Measurements from ENCODE around the gene P2RY12.
A peak's percentile ranks its signal among the peaks of the same experiment; 100 is the strongest.

The P2RY12 gene

DNA sequence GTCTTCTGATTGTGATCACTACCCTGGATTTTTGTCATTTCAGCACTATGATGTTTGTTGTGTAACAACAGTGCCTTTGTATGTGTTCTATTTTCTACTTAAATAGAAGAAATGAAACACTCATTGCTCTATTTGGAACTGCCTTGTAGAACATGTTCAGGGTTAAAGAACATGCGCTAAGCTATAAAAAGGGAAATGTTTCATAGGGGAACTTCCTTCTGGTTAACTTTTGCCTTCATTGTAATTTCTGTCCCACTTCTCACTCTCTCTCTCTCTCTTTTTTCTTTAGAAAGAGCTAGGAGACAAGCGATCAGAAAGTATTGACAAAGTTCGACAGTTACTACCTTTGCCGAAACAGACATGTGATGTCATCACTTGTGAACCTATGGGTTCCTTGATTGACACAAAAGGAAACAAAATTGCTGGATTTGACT is at the start of gene P2RY12:
Gene P2RY12 (minus strand): TSS at position 13 of the 434 bp plus-strand sequence. CDS start 45,908 bp downstream, outside the sequence.
- FAIRE-seq (no peak), DNase-seq (ENCODE audit: low spot score) (no peak)

DNA sequence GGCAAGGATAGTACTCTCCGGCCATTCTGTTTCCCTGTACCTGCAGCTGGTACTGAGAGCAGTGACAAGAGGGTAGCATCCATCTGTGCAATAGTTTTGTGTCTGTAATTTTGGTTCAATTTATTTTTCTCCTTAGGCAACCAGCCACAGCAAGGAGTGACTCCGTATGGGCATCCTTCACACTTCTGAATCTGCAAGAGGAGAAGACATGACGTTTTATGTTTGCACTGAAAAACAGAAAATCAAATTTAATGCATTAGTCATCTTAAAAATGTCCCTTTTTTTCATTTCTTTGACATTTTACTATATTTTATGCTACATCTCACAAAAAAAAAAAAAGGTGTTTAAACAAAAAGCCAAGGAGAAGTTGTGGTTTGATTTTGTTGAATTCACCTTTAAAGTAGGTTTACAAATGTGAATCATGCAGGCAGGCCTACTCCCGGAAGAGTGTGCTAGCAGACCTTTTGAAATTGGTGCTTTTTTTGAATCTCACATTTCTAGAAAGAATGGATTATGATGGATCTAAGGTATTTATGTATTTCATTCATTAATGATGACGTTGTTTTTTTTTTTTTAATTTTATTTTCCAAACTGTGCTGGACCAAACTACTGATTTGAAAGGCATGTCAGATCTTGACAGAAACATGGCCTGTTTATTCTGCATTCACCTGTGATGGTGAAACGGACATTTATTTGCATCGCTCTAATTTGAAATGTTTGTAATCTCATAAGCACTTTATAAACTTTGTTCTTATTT is 48.2 kb upstream of the P2RY12 start:
- FAIRE-seq (no peak), DNase-seq (ENCODE audit: low spot score) (no peak)

DNA sequence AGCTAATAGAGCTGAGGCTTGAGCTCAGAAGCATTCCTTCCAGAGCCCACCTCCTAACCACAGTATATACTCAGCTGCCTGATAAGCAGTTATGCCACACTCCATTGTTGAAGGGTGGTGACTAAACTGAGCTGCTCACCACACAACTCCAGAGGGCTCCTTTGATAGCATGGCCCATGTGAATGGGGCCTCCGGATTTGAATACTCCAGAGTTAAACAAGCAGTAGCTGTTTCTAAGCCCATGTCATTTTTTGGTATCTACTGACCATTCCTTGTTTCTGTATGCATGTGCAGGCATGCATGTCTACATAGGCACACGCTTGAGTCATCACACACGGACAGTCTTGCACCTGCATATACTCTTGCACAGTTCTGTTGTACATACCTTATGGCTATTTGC is 47.4 kb upstream of the P2RY12 start:
- FAIRE-seq = no peak
- peak; percentile 38 for DNase-seq (ENCODE audit: low spot score)

DNA sequence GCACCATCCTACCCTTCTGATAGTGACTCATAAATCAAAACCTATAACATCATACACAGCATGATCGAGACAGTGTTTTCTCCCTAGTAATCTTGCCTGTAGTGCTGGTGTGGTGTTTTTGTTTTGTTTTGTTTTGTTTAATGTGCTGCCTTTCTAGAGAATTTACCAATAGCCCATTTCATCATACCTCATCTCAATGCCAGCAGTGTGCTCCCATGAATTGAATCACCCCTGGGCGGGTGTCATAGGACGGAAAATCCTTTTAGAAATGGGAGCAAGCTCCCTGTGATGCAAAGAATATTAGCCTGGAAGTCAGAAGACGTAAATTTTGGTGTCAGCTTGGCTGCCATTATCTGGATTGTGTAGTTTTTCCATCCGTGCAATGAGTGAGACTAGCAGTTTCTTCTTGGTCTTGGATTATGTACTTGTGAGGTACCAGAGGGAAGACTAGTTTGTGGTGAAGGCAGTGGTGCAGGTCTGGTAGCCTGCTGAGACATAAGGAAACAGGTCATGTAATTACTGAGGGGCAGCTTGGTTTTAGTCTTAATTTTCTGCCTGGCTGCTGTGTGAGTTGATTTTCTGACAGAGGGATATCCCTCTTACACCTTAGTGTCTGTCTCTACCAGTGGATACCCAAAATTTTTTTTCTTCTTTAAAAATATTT is 46.4 kb upstream of the P2RY12 start:
- DNase-seq (ENCODE audit: low spot score) (no peak), FAIRE-seq (no peak)

DNA sequence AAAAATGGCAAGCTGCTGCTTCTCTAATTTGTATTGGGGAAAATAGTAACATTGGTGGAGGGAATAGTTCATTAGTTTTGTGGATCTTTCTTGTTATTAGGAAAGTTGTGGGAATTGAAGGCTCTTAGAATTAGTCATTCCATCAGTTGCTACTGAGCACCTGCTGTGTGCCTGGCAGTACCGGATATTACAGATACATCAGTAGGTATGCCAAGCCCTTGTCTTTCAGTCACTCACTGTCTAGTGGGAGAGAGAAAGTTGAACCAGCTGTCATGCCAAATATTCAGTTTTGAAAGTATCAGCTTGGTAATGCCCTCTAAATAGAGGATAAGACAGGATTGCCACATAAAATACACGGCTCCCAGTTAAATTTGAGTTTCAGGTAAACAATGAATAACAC is 43.8 kb upstream of the P2RY12 start:
- DNase-seq (ENCODE audit: low spot score) (no peak), FAIRE-seq (no peak)

DNA sequence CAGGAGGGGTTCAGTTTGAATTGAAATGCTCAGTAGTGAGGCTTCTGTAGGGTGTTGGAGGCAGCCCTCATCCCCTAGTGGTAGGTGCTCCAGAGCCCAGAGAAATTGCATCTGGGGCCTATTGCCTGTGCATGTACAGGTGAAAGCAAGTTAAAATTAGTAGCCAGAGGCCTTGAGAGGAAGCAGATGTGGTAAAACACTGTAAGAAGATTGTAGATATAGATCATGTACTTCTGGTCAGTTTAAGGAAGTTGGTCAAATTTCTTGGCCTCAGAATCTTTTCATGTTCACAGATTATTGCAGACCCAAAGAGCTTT is 41.7 kb upstream of the P2RY12 start:
- FAIRE-seq = no peak
- DNase-seq (ENCODE audit: low spot score) = no peak

DNA sequence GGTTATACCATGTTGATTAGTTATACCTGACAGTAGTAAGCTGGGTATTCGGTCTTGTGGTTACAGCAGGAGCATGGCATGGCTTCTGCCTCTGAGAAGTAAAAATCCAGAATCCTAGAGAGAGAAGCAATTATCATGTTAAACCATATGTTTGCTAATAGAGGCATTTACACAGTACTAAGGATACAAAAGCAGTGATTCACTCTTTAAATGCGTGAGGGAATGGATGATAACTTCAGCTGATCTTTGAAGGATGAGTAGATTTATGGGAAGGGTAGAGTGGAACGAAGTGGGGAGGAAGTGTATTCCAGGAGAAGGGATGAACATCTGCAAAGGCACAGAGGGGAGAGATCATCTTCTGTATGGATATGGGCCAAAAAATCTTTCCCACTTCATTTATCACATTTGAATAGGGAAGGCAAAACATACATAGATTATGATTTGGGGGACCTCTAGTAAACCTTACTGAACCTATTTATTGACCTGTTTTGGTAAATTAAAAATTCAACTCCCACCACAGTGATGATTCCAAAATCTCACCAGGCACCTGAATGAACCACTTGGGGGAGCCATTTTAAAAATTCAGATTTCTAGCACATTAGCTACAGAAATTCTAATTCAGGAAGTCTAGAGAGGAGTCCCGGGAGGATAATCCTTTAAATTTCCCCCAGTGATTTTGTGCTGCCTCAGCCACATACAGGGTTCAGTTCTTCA is 41.2 kb upstream of the P2RY12 start:
- DNase-seq (ENCODE audit: low spot score) = no peak
- no peak for FAIRE-seq

DNA sequence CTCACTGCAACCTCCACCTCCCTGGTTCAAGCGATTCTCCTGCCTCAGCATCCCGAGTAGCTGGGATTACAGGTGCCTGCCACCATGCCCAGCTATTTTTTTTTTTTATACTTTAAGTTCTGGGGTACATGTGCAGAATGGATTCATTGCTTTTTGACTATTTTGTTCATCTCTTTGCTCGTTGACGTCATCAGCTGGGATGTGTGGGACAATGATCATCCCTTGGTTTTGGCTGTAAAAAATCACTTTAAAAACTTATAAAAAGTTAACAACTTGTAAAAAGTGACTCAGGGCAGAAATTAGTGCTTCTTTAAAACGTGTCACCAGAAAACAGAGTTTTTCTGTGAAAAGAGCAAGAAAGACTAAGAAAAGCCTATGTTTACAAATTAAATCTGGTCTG is 38.5 kb upstream of the P2RY12 start:
- DNase-seq (ENCODE audit: low spot score) (no peak), FAIRE-seq (no peak)

DNA sequence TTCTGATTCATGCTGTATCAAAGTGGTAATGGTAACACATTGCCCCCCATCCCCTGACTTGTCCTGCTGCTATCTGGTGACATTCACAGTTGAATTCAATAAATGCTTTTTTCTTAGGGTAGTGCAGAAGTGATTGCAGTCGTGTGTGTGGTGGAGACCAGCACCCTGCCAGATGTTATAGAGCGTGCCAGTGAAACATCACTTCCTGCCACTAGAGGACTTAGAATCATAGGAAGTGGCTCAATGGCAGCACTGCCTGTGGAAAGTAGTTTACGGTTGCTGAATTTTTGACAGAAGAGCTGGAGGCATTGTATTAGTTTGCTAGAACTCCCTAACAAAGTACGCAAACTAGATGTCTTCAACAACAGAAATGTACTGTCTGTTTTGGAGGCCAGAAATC is 37.4 kb upstream of the P2RY12 start:
- FAIRE-seq (no peak), DNase-seq (ENCODE audit: low spot score) (no peak)

DNA sequence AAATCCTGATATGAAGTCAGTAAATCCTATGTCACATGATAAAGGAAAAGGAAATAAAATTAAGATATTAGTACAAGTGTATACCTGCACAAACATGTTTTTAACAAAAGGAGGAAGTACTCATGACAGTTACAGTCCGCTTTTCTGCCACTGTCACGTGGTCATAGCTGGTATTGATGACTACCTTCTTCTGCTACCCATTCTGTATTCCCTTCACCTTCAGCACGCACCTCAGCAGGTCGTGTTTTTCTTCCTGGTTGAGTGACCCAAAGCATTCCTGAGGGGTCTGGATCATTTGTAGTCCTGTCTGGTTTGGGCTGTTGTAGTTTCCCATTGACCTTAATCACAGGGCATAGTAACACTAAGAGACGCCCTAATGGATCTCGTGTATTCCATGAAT is 35.3 kb upstream of the P2RY12 start:
- FAIRE-seq (no peak), DNase-seq (ENCODE audit: low spot score) (no peak)

DNA sequence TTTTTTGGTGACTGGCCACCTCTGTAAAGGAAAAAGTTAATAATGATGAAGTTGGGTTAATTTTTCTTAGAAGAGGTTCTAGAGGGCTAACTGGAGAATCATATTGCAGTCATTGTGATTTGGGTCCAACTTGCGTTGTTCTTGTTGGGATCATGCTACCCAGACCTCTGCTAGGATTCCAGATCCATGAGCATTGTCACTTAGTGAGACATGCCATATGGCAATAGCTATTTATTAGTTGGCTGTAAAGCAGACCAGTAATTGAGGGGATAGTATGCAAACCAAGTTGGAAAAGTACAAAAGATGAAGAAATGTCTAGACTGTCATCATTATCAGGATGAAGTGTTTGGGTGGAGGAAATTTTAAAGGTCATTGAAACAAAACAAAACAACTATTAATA is 30.7 kb upstream of the P2RY12 start:
- FAIRE-seq = no peak

DNA sequence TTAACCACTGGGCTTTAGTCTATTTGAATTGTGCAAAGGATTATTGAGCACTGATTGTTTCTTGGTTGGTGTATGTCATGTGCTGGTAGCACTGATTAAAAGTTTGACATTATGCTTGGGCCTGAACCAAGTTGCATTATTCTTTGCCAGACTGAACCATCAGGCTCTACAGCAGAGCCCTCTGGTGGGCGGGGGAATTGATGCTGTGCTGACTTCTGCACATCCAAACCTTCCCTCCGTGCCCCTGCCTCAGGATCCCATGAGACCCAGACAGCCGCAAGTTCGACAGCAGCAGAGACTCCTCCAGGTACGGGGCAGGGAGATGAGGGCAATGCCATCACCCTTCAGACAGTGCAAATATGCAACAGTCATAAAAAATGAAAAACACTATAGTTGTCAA is 28.4 kb upstream of the P2RY12 start:
- FAIRE-seq (no peak), DNase-seq (ENCODE audit: low spot score) (no peak)

More for the DNA sequence above, 30.7 kb upstream of the P2RY12 start:
- DNase-seq (ENCODE audit: low spot score) = no peak

DNA sequence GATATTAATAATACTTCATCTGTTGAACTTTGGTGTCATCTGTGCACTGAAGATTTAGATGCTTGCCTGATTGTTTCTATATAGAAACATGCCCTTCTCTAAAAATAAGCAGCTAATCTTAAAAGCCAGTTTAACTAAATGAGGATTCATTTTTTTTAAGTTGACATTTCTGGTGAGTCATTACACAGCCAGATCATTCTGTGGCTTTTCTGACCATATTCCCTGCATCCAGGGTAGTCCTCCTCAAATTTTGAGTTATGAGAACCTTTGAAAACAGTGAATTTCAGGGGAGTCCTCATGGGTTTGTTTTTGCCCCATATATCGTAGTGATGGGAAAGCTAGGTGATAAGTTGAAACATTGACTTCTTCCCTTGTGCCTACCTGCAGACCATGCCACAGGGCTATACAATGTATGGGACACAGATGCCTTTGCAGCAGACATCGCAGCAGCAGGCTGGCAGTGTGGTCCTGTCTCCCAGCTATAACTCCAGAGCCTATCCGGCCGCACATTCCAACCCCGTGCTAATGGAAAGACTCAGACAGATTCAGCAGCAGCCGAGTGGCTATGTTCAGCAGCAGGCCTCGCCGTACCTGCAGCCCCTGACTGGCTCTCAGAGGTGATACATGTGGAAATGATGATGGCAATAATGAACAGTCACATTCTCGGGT is 26.5 kb upstream of the P2RY12 start:
- DNase-seq (ENCODE audit: low spot score) (peak; percentile 8), FAIRE-seq (no peak)

DNA sequence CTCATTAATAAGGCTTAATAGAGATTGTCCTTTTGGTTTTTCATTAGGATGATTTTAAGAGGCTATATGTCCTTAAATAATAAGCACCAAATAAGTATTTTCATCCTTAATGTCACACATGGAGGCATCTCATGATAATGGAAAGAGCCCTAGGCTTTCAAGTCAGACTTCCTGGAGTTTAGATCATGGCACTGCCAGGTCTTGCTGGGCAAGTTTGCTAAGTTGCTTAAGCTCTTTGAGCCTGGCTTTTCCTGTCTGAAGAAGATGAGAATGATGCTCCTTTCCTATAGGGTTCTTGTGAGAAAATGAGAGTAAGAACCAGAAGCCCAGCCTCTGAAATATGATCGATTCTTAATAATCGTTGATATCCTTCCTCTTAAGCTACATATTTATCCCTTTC is 23.4 kb upstream of the P2RY12 start:
- DNase-seq (ENCODE audit: low spot score) (no peak), FAIRE-seq (no peak)

DNA sequence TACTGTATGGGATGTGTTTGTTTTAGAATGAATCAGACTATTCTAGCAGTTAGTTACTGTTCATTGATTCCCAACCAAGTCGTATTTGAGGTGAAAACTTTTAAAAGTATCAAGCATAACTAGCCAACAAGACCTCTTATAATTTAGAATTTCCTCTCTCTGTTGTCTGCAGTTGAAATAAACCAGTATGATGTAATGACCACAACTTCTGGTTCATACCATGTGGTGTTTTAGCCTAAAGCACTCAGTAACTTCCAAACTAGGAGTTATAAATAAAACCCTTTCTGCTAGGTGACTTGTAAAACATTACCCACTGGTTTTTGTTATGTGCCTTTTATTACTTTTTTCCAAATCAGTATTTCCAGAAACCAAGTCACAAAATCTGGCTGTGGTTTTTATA is 19.8 kb upstream of the P2RY12 start:
- DNase-seq (ENCODE audit: low spot score) (no peak), FAIRE-seq (no peak)

DNA sequence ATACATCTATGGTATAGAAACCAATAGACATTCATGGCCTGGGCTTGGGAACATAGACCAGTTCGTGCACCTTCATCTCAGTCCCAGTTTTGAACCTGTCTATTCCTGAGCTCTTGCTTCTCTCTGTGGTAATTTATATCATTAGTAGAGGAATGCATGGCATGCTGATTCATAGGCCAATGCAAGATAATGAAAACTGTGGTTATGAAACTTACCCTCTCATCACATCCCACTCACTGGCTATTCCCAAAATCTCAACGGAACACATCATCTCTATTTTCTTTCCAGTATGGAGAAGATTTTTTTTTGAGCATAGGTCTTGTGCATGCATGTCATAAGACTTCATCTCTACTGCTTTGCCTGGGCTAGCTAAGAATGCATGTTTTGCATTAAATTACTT is 18.7 kb upstream of the P2RY12 start:
- FAIRE-seq (no peak), DNase-seq (ENCODE audit: low spot score) (no peak)

DNA sequence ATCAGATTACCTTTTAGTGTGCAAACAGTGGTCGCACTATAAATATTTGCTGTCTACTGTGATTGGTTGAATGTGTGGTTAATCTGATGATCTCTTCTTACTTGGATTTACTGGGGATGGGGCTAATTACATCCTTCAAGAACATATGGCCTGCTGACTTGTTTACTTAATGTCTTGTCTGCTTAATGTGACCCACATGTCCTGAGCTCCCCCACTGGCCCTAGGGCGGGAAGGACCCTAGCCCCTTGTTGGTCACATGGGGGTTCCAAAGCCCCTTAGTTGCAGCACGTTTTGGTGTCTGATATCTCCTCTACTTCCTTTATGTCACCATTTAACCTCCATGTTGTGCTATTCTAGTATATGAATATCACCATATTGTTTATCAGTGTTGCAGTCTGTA is 17.8 kb upstream of the P2RY12 start:
- FAIRE-seq (no peak), DNase-seq (ENCODE audit: low spot score) (no peak)

DNA sequence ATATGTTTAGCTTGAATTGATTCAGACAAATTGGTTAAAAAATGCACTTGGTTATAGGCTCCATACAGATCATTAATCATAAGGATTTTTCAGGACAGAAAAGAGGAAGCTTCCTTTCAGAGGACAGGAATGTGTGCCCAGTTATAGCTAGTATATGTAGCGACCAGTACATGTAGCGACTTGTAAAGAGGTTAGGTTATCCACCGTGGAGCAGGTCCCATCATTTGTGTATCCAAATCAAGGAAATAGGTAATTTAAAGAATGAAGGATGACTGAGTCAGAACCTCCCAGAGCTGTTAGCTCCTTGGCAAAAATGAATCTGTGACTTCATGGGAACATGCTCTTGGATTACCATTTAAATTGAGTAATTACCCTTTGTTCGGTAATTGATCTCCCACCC is 15.8 kb upstream of the P2RY12 start:
- FAIRE-seq = no peak
- DNase-seq (ENCODE audit: low spot score) = no peak

DNA sequence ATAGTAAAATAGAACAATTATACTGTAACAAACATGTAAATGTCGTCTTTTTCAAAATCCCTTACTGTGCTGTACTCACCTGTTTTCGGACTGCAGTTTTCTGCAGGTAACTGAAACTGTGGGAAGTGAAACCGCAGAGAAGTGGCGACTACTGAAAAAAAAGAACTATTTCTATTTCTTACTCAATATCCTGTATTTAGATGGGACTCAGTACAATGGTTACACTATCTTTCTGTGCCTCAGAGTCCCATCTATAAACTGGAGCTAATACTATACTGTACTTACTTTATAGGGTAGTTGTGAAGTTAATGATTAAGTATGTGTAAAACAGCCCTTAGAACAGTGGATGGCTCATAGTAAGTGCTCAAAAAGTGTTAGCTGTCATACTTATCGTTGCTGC is 14.3 kb upstream of the P2RY12 start:
- DNase-seq (ENCODE audit: low spot score) = no peak
- no peak for FAIRE-seq

DNA sequence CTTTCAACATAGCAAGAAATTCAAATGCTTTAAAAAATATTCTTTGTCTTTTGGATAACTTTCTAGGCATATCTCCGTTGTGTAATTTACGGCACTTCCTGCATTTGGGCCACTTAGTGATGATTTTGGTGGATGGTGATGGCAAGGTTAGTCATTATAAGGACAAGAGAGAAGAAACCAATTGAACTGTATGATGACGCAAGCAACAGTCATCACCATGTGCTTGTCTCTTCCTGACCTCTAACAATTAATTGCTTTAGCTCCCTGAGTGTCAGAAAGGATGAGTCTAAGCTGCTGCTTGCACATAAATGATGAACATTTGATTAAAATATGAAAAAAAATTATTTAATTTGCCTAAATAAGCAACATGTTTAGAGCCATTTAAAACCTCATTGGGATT is 11.3 kb upstream of the P2RY12 start:
- FAIRE-seq (no peak), DNase-seq (ENCODE audit: low spot score) (no peak)

DNA sequence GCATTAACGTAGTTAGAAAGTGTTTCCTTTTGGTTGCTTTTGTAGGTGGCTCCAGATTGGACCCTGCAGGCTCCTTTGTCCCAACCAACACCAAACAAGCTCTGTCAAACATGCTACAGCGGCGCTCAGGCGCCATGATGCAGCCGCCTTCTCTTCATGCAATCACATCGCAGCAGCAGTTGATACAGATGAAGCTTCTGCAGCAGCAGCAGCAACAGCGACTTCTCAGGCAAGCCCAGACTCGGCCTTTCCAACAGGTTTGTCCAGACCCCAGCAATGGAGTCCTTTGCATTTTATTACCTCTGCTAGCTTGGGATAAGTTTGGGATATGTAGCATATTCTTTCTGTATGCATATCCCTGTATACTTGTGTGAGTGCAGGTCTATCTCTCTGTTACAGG is 10.1 kb upstream of the P2RY12 start:
- no peak for FAIRE-seq

DNA sequence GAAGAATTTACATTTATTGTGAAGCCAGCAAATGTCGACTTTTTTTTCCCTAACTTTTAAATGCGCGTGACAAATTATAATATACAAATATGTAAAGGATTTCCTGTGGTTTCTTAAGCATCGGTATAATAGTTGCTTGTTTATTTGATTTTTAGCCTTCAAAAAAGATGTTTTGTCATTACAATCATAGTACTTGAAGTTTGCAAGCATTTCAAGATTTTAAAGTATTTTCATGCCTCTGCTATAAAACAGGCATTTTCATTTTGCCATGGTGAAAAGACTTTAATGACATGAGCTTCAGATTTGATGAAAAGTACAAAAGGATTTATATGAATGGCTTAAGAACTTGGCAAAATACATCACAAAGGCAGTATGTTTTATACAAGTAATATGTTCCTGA is 9.4 kb upstream of the P2RY12 start:
- no peak for FAIRE-seq
- DNase-seq (ENCODE audit: low spot score) = no peak

More for the DNA sequence above, 10.1 kb upstream of the P2RY12 start:
- no peak for DNase-seq (ENCODE audit: low spot score)
